Neutrophil (primary cell): ENCODE data around the gene MCTP1.

Experiments used
- H3K27ac ChIP-seq: fragments of 200-600 bp; sonication (generic); 2 replicates; pipeline ENCODE4 v1.5.1; 2016; ENCODE audit warnings: mild to moderate bottlenecking, moderate library complexity
- H3K27me3 ChIP-seq: fragments of 200-600 bp; sonication (generic); 2 replicates; pipeline ENCODE4 v1.6.0; 2016; ENCODE audit warnings: mild to moderate bottlenecking
- H3K36me3 ChIP-seq: fragments of 200-600 bp; sonication (generic); 2 replicates; pipeline ENCODE4 v1.5.1; 2017
- H3K4me1 ChIP-seq, 2 experiments: fragments of 200-600 bp in 1 of 2; sonication (generic) in 1 of 2; 1 replicate in 1 of 2; 2 replicates in 1 of 2; pipeline versions ENCODE4 v1.5.1 to v1.6.1; 2013 to 2016; ENCODE audit warnings: low read depth in 1 of 2, low read length in 1 of 2, mild to moderate bottlenecking in 1 of 2, moderate library complexity in 1 of 2; ENCODE audit not compliant: control insufficient read depth in 1 of 2, insufficient read depth in 1 of 2
- H3K4me3 ChIP-seq, 2 experiments: fragments of 200-600 bp in 1 of 2; sonication (generic) in 1 of 2; 1 replicate in 1 of 2; 2 replicates in 1 of 2; pipeline ENCODE4 v1.5.1; 2013 to 2016; ENCODE audit warnings: low read depth in 1 of 2, low read length in 1 of 2, mild to moderate bottlenecking in 1 of 2, moderate library complexity in 1 of 2
- H3K9me3 ChIP-seq: fragments of 200-600 bp; sonication (generic); 2 replicates; pipeline ENCODE4 v1.5.1; 2016
- CTCF ChIP-seq: fragments of 200-600 bp; sonication (generic); IDR thresholded peaks from 2 replicates; pipeline ENCODE4 v1.5.1; 2016; ENCODE audit warnings: antibody characterized with exemption

The MCTP1 gene

GRCh38 chr5:94775088-94775487, 509.8 kb downstream of the MCTP1 start:
- Histone ChIP-seq H3K27me3 (no peaks in the 10 kb centered on the region), H3K27ac (no peak overlapping the region), H3K9me3 (no peaks in the 10 kb centered on the region), H3K4me1 (no peaks in the 10 kb centered on the region), H3K36me3 (peaks cover 39% of the 10 kb centered on the region), H3K4me3 (no peak overlapping the region)
- no peak for TF ChIP-seq CTCF

GRCh38 chr5:94771742-94772141, 513.2 kb downstream of the MCTP1 start:
- TF ChIP-seq CTCF, result no peak
- Histone ChIP-seq H3K9me3 (no peaks in the 10 kb centered on the region), H3K27ac (no peak overlapping the region), H3K27me3 (no peaks in the 10 kb centered on the region), H3K4me3 (no peak overlapping the region), H3K36me3 (peaks cover 17% of the 10 kb centered on the region), H3K4me1 (no peaks in the 10 kb centered on the region)

GRCh38 chr5:94769996-94770395, 514.9 kb downstream of the MCTP1 start:
- no peak overlapping the region for H3K27ac ChIP-seq
- H3K27me3 ChIP-seq, result no peaks in the 10 kb centered on the region
- no peak for TF ChIP-seq CTCF
- no peaks in the 10 kb centered on the region for H3K4me1 ChIP-seq
- H3K36me3 ChIP-seq, result peaks cover 9% of the 10 kb centered on the region
- no peak overlapping the region for H3K4me3 ChIP-seq
- H3K9me3 ChIP-seq, result no peaks in the 10 kb centered on the region

GRCh38 chr5:94761786-94762185, 523.1 kb downstream of the MCTP1 start:
- no peak for TF ChIP-seq CTCF

GRCh38 chr5:94761055-94761454, 523.8 kb downstream of the MCTP1 start:
- Histone ChIP-seq H3K4me1 (peaks cover 0 to 7% of the 10 kb centered on the region in 2 experiments), H3K4me3 (no peak overlapping the region), H3K27me3 (no peaks in the 10 kb centered on the region), H3K27ac (no peak overlapping the region), H3K9me3 (no peaks in the 10 kb centered on the region), H3K36me3 (no peaks in the 10 kb centered on the region)
- TF ChIP-seq CTCF, result no peak

More at GRCh38 chr5:94761786-94762185, 523.1 kb downstream of the MCTP1 start:
- Histone ChIP-seq H3K36me3 (no peaks in the 10 kb centered on the region), H3K9me3 (no peaks in the 10 kb centered on the region), H3K4me1 (peaks cover 0 to 7% of the 10 kb centered on the region in 2 experiments), H3K27ac (no peak overlapping the region), H3K27me3 (no peaks in the 10 kb centered on the region), H3K4me3 (no peak overlapping the region)

GRCh38 chr5:94759961-94760360, 524.9 kb downstream of the MCTP1 start:
- Histone ChIP-seq H3K4me3 (no peak overlapping the region), H3K9me3 (no peaks in the 10 kb centered on the region), H3K27ac (no peak overlapping the region), H3K4me1 (peaks cover 0 to 7% of the 10 kb centered on the region in 2 experiments), H3K27me3 (no peaks in the 10 kb centered on the region), H3K36me3 (no peaks in the 10 kb centered on the region)
- TF ChIP-seq CTCF, result no peak
